Stromal cell of bone marrow (primary cell): Measurements from ENCODE around the gene VSTM4.

Experiments
- DNase-seq: peaks from one replicate; pipeline ENCODE4 v3.0.0-alpha.2; 2012; ENCODE audit warnings: low read depth

Gene VSTM4

GRCh38 chr10:49141541-49142332 is 26.4 kb upstream of the VSTM4 start:
- DNase-seq: no peak

- no peak for DNase-seq
Observed at GRCh38 chr10:49140304-49141177, 25.2 kb upstream of the VSTM4 start.

- peak; percentile 98 for DNase-seq
Observed at GRCh38 chr10:49139846-49140195, 24.5 kb upstream of the VSTM4 start.

- peak; percentile 88 for DNase-seq
Observed at GRCh38 chr10:49139028-49139845, 23.9 kb upstream of the VSTM4 start.

GRCh38 chr10:49138361-49138891 is 23.1 kb upstream of the VSTM4 start:
- peak; percentile 92 for DNase-seq

GRCh38 chr10:49136525-49136924 is 21.2 kb upstream of the VSTM4 start:
- DNase-seq: no peak

GRCh38 chr10:49135575-49136313 is 20.4 kb upstream of the VSTM4 start:
- peak; percentile 36 for DNase-seq

GRCh38 chr10:49134327-49134726 is 19.0 kb upstream of the VSTM4 start:
- no peak for DNase-seq

- no peak for DNase-seq
Observed at GRCh38 chr10:49133706-49134248, 18.5 kb upstream of the VSTM4 start, which contains the start of gene FAM170B. Gene FAM170B (minus strand): TSS chr10:49134021. CDS start chr10:49133918, 103 bp downstream.

GRCh38 chr10:49132362-49132737 is 17.0 kb upstream of the VSTM4 start:
- DNase-seq: no peak

GRCh38 chr10:49131507-49132361 is 16.4 kb upstream of the VSTM4 start:
- DNase-seq: no peak

- no peak for DNase-seq
Observed at GRCh38 chr10:49129376-49129775, 14.1 kb upstream of the VSTM4 start.

- no peak for DNase-seq
Observed at GRCh38 chr10:49128854-49129253, 13.5 kb upstream of the VSTM4 start.

- no peak for DNase-seq
Observed at GRCh38 chr10:49123981-49124950, 8.9 kb upstream of the VSTM4 start.

GRCh38 chr10:49120911-49121310 is 5.6 kb upstream of the VSTM4 start:
- no peak for DNase-seq

GRCh38 chr10:49119746-49120145 is 4.4 kb upstream of the VSTM4 start:
- no peak for DNase-seq

GRCh38 chr10:49118430-49119074 is 3.2 kb upstream of the VSTM4 start:
- no peak for DNase-seq

GRCh38 chr10:49117376-49118070 is 2.2 kb upstream of the VSTM4 start:
- DNase-seq: no peak
